Psoas muscle (tissue), 8 donors: ENCODE results near the gene FGF19. TPM values are rescaled to one million over a fixed set of nuclear protein-coding genes. Genes with fewer than 3 reads are reported as not detected.

ENCODE experiments used
- ATAC-seq, 4 donors: fragments of 200-7000 bp; cut with Tn5 transposase; one replicate each; pipeline ENCODE4 v1.9.1; 2020; ENCODE audit warnings: moderate library complexity in 3 of 4, mild to moderate bottlenecking in 2 of 4
- DNase-seq, 2 donors: peaks; one replicate each; pipeline ENCODE4 v3.0.0-alpha.2; 2020
- H3K27ac ChIP-seq: fragments of 200-600 bp; one replicate; pipeline ENCODE4 v1.8.0; 2022
- H3K27me3 ChIP-seq, 3 donors: fragments of 200-600 bp in 1 of 3; one replicate each; pipeline versions ENCODE4 v1.6.1 to v1.8.0; 2013 to 2022; ENCODE audit warnings: low read length in 2 of 3, mild to moderate bottlenecking in 2 of 3, moderate library complexity in 1 of 3; ENCODE audit not compliant: insufficient read depth in 3 of 3
- H3K36me3 ChIP-seq, 2 donors: fragments of 200-600 bp in 1 of 2; one replicate each; pipeline versions ENCODE4 v1.6.1 to v1.8.0; 2013 to 2022; ENCODE audit warnings: low read depth in 1 of 2, mild to moderate bottlenecking in 1 of 2, moderate library complexity in 1 of 2; ENCODE audit not compliant: insufficient read depth in 1 of 2
- H3K4me1 ChIP-seq: fragments of 200-600 bp; one replicate; pipeline ENCODE4 v1.8.0; 2022
- H3K4me3 ChIP-seq: fragments of 200-600 bp; one replicate; pipeline ENCODE4 v1.8.0; 2022; ENCODE audit warnings: mild to moderate bottlenecking
- H3K9me3 ChIP-seq: fragments of 200-600 bp; one replicate; pipeline ENCODE4 v1.8.0; 2022
- CTCF ChIP-seq: fragments of 200-600 bp; IDR thresholded peaks from one replicate; pipeline ENCODE4 v1.8.0; 2022; ENCODE audit warnings: antibody characterized with exemption
- WGBS, 3 donors: extraction: QIAGEN DNeasy Blood & Tissue Kit; methylation state at CpG; one replicate each; pipeline versions ENCODE4 v1.1.6 to v1.1.7; 2013; 5-methylcytosine and 5-hydroxymethylcytosine counted together
- intact Hi-C, 2 donors: fragments of 100-400 bp; cut with DNase I; formaldehyde crosslinking; loops; one replicate each; pipeline versions ENCODE4 v1.11.0 to v1.14.2; 2022
- polyA plus RNA-seq, 3 donors: library from polyadenylated mRNA; stranded (reverse); fragments of 200-250 nt; gene quantifications; one replicate each; pipeline ENCODE4 v1.2.3, GENCODE V29; 2013
- total RNA-seq, 4 donors: library from RNA; stranded (reverse); fragmentation: NEBNext Ultra II Directional in 2 of 4; extraction: Animal tissue kit (Norgen Biotek cat#: 25700) in 2 of 4; gene quantifications; one replicate each; pipeline versions ENCODE4 v1.2.1 to v1.2.4, GENCODE V29; 2021 to 2023
- donor health status: healthy with polysubstance abuse.
- donor health status: DM: no; HTN: no; CAD: no; lungs with moderate emphysema.
- donor health status: Bipolar disorder and iron deficiency.
- donor health status: healthy.
- donor health status: DM: yes; HTN: yes; CAD: no.
- donor health status: DM: no; HTN: no; CAD: no.
- donor health status: DM: no; HTN: no; CAD: no.
- donor health status: DM: yes; HTN: yes; CAD: no.

The FGF19 gene
- total and polyA plus RNA-seq, 7 donors, result not detected

DNA sequence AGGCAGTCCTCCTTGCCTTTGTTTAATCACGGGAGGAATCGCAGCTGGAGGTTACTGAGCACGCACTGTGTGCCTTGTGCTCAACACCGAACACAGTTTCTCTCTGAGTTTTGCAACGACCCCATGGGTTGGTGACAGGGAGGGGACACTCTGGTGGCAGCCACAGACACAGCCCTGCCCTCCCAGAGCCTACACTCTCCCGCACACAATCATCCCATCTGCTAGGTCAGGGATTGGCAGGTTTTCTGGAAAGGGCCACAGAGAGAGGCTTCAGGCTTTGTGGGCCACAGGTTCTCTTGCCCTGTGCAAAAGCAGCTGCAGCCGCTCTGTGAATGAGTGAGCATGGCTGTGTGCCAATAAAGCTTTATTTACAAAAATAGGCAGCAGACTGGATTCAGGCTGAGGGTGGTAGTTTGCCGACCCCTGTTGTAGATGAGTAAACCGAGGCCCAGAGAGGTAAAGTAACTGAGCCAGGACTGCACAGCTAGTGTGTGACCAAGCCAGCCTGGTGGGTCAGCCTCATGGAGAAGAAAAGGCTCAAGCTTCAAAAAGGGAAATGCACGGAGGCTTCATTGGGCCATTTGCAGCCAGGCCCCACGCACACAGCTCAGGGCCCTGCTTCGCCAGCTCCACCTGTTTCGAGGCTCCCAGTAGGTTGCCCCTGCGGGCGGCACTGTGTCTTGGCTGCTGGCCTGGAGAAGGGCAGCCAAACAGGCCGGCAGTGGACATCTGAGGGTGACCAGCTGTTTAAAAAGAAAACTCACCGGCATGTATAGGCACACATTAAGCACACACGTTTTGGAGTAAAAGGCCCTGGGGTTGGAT lies 45.0 kb downstream of the FGF19 start:
- TF ChIP-seq CTCF, result no peak
- Histone ChIP-seq H3K36me3 (peaks cover under 1 to 32% of the 10 kb centered on the region in 2 donors), H3K9me3 (no peaks in the 10 kb centered on the region), H3K27me3 (no peaks in the 10 kb centered on the region), H3K4me3 (no peak overlapping the region), H3K27ac (no peak overlapping the region), H3K4me1 (no peaks in the 10 kb centered on the region)
- 53 to 63% (median 54%) methylated on average over 18 of the region's 18 CpGs for WGBS, 3 donors
- intact Hi-C loops, result no loop called here
- no peak for ATAC-seq
- DNase-seq, result peak in 1 of 2 donors; percentile 10

DNA sequence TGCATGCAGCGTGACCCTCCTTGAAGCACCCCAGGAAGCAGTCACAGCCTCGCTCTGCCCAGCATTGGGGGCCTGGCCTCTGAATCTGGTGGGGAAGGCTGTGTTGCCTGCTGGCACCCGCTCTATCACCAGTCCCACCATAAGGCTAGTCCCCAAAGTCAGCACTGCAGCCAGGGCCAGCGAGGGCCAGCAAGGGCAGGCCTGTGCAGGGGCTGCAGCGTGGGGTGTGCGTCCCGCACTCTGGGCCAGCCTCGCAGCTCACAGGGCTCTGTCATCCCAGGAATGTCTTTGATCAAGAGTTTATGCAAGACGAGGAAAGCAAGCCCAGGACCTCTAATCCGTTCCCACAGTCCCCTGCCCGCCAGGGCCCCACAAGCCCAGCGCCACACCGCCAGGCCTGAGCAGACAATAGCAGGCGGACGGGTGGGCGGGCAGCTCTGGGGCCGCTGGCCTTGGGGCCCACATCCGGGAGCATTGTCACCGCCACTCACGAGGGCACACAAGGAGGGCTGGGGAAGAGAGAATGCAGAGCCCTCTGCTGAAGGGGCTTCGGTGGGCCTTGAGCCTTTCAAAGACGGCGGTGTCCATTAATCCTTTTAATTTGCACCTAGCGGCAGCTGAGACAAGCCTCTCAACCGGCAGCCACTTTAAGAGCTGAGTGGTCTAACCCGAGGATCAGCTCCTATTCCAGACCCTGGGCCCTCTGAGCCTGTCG lies 45.8 kb downstream of the FGF19 start:
- H3K36me3 ChIP-seq, result peaks cover 0 to 32% of the 10 kb centered on the region in 2 donors
- H3K4me3 ChIP-seq, result no peak overlapping the region
- DNase-seq, result peak in 1 of 2 donors; percentile 48
- ATAC-seq, result no peak
- TF ChIP-seq CTCF, result no peak
- no peaks in the 10 kb centered on the region for H3K9me3 ChIP-seq
- no peaks in the 10 kb centered on the region for H3K4me1 ChIP-seq
- H3K27ac ChIP-seq, result no peak overlapping the region
- H3K27me3 ChIP-seq, result no peaks in the 10 kb centered on the region
- WGBS, 3 donors, result 54 to 65% (median 62%) methylated on average over 27 of the region's 27 CpGs
- intact Hi-C loops, result no loop called here

DNA sequence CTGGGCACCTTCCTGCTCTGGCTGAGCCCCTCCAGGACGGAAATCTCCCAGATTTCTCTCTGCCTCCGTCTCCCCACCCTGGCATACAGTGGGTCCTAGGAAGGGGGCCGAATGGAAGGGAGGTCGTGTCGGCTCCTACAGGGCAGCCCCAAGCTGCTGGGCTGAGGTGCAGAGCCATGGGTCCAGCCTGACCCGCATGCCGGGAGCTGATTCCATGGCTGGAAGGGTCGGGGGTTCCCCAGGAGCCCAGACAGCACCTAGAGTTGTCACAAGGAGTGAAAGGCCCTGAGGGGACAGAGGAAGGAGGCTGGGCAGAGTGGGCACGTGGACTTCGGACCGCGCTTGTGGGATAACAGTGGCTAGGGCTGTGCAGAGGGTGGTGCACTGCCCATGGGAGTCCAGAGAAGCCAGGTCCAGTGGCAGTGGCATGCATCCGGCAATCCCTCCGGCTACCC lies 46.3 kb downstream of the FGF19 start:
- WGBS, 3 donors, result 84 to 93% (median 92%) methylated on average over 14 of the region's 14 CpGs
- Histone ChIP-seq H3K4me1 (no peaks in the 10 kb centered on the region), H3K9me3 (no peaks in the 10 kb centered on the region), H3K27me3 (no peaks in the 10 kb centered on the region), H3K27ac (no peak overlapping the region), H3K36me3 (peaks cover 0 to 32% of the 10 kb centered on the region in 2 donors), H3K4me3 (no peak overlapping the region)
- peak in 1 of 2 donors; percentile 22 for DNase-seq
- no peak for TF ChIP-seq CTCF
- intact Hi-C loops, result no loop called here
- ATAC-seq, result no peak

DNA sequence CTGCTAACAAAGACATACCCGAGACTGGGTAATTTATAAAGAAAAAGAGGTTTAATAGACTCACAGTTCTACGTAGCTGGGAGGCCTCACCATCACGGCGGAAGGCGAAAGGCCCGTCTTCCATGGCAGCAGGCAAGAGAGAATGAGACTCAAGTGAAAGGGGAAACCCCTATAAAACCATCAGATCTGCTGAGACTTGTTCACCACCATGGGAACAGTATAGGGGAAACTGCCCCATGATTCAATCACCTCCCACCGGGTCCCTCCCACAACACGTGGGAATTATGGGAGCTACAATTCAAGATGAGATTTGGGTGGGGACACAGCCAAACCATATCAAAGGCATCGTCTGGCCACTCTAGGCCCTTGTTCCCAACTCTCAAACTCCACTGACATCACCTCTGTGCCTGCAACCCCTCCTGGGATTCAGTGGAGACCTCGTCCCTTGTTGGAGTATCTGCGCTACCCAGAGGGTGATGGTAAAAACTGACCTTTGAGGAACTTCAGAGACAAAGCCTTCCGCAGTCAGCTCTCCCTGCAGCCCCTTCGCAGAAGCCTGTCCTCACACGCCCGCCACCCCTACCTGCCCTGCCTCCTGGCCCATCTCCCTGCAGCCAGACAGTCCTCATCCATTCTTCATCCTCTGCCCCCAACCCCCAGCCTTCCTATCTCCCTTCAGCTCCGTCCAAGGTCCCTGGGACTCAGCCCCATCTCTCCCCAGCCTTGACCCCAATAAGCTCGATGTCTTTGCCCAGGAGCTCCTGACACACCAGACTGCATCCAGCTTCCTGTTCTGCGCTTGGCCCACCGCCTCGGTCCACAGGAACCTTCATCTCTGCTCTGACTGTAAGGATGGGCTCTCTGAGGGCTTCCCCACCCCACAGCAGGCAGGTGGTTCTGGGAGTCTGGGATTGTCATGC lies 47.0 kb downstream of the FGF19 start:
- WGBS, 3 donors, result 80 to 86% (median 83%) methylated on average over 20 of the region's 20 CpGs
- ATAC-seq, result no peak
- no peak overlapping the region for H3K4me3 ChIP-seq
- peaks cover 0 to 29% of the 10 kb centered on the region in 2 donors for H3K36me3 ChIP-seq
- DNase-seq, result peak in 1 of 2 donors; percentile 33
- H3K27me3 ChIP-seq, result no peaks in the 10 kb centered on the region
- no peak for TF ChIP-seq CTCF
- H3K27ac ChIP-seq, result no peak overlapping the region
- H3K4me1 ChIP-seq, result no peaks in the 10 kb centered on the region
- H3K9me3 ChIP-seq, result no peaks in the 10 kb centered on the region
- intact Hi-C loops, result no loop called here
